ENCODE data around the gene FAM163B. TPM values are rescaled to one million over a fixed set of nuclear protein-coding genes. Genes with fewer than 3 reads are reported as not detected.
"Not testable (repeated sequence)": the region's sequence is repeated elsewhere in the genome, so short reads cannot be mapped to it uniquely, and the experiment has no call there.

Gene FAM163B
- total RNA-seq, 1 donor = not detected

DNA sequence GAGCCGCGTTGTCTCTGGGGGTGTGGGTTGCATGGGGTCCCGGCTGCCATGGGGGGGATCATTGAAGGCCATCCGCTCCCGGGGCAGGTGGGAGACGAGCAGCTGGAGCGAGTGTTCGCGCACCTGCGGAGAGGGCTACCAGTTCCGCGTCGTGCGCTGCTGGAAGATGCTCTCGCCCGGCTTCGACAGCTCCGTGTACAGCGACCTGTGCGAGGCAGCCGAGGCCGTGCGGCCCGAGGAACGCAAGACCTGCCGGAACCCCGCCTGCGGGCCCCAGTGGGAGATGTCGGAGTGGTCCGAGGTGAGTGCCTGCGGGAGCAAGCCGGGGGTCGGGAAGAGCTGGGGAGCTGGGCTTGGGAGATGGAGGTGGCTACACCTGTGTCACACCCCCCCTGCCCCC lies 41.0 kb downstream of the FAM163B start:
- Histone ChIP-seq H3K27ac (ENCODE audit: low read depth, low read length) (no peak overlapping the region), H2AFZ (ENCODE audit: low read length) (no peak overlapping the region), H3K79me2 (ENCODE audit: insufficient read depth, low read length) (no peaks in the 10 kb centered on the region), H3K4me2 (ENCODE audit: insufficient read depth, low read length) (no peak overlapping the region), H4K20me1 (ENCODE audit: insufficient read depth, low read length) (no peaks in the 10 kb centered on the region), H3K36me3 (ENCODE audit: insufficient read depth, low read length) (no peaks in the 10 kb centered on the region), H3K9me3 (ENCODE audit: low read depth, low read length) (no peaks in the 10 kb centered on the region), H3K27me3 (ENCODE audit: insufficient read depth, low read length) (peaks cover 2% of the 10 kb centered on the region), H3K4me3 (ENCODE audit: insufficient read depth, low read length) (no peak overlapping the region), H3K4me1 (ENCODE audit: insufficient read depth, low read length) (no peaks in the 10 kb centered on the region)
- TF ChIP-seq, protein P1, sequence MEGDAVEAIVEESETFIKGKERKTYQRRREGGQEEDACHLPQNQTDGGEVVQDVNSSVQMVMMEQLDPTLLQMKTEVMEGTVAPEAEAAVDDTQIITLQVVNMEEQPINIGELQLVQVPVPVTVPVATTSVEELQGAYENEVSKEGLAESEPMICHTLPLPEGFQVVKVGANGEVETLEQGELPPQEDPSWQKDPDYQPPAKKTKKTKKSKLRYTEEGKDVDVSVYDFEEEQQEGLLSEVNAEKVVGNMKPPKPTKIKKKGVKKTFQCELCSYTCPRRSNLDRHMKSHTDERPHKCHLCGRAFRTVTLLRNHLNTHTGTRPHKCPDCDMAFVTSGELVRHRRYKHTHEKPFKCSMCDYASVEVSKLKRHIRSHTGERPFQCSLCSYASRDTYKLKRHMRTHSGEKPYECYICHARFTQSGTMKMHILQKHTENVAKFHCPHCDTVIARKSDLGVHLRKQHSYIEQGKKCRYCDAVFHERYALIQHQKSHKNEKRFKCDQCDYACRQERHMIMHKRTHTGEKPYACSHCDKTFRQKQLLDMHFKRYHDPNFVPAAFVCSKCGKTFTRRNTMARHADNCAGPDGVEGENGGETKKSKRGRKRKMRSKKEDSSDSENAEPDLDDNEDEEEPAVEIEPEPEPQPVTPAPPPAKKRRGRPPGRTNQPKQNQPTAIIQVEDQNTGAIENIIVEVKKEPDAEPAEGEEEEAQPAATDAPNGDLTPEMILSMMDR (IDR thresholded peaks at IDR 0.05; ENCODE audit: extremely low read depth, low read depth, low read length) = no peak
- DNase-seq (ENCODE audit: insufficient read length, low spot score, missing footprints) = no peak

DNA sequence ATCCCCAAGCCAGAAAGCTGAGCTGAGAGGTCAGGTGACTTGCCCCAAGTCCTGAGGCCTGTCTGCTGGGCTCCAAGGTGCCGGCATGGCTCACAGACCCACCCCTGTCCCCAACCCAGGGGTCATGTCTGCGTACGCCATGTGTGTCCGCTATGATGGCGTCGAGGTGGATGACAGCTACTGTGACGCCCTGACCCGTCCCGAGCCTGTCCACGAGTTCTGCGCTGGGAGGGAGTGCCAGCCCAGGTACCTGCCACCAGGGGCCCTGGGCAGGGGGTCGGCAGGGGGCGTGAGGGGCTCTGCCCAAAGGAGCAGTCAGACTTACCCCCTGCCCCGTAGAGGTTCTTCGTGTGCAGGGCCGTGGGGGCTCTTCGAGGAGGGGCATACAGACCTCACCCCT lies 42.4 kb downstream of the FAM163B start:
- Histone ChIP-seq H3K4me2 (ENCODE audit: insufficient read depth, low read length) (no peak overlapping the region), H3K4me1 (ENCODE audit: insufficient read depth, low read length) (no peaks in the 10 kb centered on the region), H3K27me3 (ENCODE audit: insufficient read depth, low read length) (peaks cover 5% of the 10 kb centered on the region), H3K36me3 (ENCODE audit: insufficient read depth, low read length) (no peaks in the 10 kb centered on the region), H3K27ac (ENCODE audit: low read depth, low read length) (no peak overlapping the region), H3K4me3 (ENCODE audit: insufficient read depth, low read length) (no peak overlapping the region), H2AFZ (ENCODE audit: low read length) (no peak overlapping the region), H3K9me3 (ENCODE audit: low read depth, low read length) (no peaks in the 10 kb centered on the region), H3K79me2 (ENCODE audit: insufficient read depth, low read length) (no peaks in the 10 kb centered on the region), H4K20me1 (ENCODE audit: insufficient read depth, low read length) (no peaks in the 10 kb centered on the region)
- TF ChIP-seq, protein P1 (IDR thresholded peaks at IDR 0.05; ENCODE audit: extremely low read depth, low read depth, low read length) = no peak
- DNase-seq (ENCODE audit: insufficient read length, low spot score, missing footprints) = no peak

DNA sequence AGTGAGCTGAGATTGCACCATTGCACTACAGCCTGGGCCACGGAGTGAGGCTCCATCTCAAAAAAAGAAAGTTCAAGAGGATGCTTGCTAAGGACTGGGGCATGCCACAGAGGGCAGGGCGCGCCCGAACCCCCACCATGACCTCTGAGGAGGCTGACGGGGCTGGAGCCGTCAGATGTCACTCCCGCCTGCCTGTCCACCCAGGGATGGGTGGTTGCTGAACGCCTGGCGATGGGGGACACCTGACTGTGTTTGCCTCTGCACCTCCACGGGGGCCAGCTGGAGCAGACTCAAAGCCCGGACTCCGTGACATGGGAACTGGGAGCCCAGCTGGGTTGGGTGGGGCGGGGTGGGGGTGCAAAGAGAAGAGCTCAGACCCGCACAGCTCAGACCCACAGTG lies 42.8 kb downstream of the FAM163B start:
- Histone ChIP-seq H4K20me1 (ENCODE audit: insufficient read depth, low read length) (no peaks in the 10 kb centered on the region), H3K4me2 (ENCODE audit: insufficient read depth, low read length) (no peak overlapping the region), H3K79me2 (ENCODE audit: insufficient read depth, low read length) (no peaks in the 10 kb centered on the region), H3K27ac (ENCODE audit: low read depth, low read length) (no peak overlapping the region), H3K27me3 (ENCODE audit: insufficient read depth, low read length) (peaks cover 5% of the 10 kb centered on the region), H3K4me1 (ENCODE audit: insufficient read depth, low read length) (no peaks in the 10 kb centered on the region), H3K9me3 (ENCODE audit: low read depth, low read length) (no peaks in the 10 kb centered on the region), H2AFZ (ENCODE audit: low read length) (no peak overlapping the region), H3K4me3 (ENCODE audit: insufficient read depth, low read length) (no peak overlapping the region), H3K36me3 (ENCODE audit: insufficient read depth, low read length) (no peaks in the 10 kb centered on the region)
- TF ChIP-seq, protein P1 (IDR thresholded peaks at IDR 0.05; ENCODE audit: extremely low read depth, low read depth, low read length) = no peak
- DNase-seq (ENCODE audit: insufficient read length, low spot score, missing footprints) = no peak

DNA sequence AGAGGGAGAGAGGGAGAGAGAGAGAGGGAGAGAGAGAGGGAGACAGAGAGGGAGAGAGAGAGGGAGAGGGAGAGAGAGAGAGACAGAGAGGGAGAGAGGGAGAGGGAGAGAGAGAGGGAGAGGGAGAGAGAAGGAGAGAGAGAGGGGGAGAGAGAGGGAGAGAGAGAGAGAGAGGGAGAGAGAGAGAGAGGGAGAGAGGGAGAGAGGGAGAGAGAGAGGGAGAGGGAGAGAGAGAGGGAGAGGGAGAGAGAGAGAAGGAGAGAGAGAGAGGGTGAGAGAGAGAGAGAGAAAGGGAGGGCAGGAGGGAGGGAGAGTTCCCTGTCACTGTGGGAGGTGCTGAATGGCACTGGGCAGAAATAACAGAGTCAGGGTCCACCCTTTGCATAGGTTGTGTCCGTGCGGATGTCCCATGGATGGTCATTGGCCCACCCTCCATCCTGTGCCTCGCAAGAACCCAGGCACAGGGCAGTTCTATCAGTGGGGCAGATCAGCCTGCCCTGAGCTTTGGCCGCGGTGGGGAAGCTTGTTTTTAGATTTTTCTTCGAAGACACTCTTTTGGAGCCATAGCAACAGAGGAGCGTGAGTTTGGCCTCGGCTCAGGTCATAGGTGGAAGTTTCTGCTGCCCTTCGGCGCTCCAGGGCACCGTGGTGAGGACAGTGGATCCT lies 44.6 kb downstream of the FAM163B start:
- Histone ChIP-seq H4K20me1 (ENCODE audit: insufficient read depth, low read length) (no peaks in the 10 kb centered on the region), H3K4me2 (ENCODE audit: insufficient read depth, low read length) (no peak overlapping the region), H3K36me3 (ENCODE audit: insufficient read depth, low read length) (no peaks in the 10 kb centered on the region), H3K4me1 (ENCODE audit: insufficient read depth, low read length) (peaks cover 4% of the 10 kb centered on the region), H3K27ac (ENCODE audit: low read depth, low read length) (no peak overlapping the region), H2AFZ (ENCODE audit: low read length) (no peak overlapping the region), H3K4me3 (ENCODE audit: insufficient read depth, low read length) (no peak overlapping the region), H3K27me3 (ENCODE audit: insufficient read depth, low read length) (peaks cover 5% of the 10 kb centered on the region), H3K9me3 (ENCODE audit: low read depth, low read length) (no peaks in the 10 kb centered on the region), H3K79me2 (ENCODE audit: insufficient read depth, low read length) (no peaks in the 10 kb centered on the region)
- TF ChIP-seq, protein P1 (IDR thresholded peaks at IDR 0.05; ENCODE audit: extremely low read depth, low read depth, low read length) = no peak
- no peak for DNase-seq (ENCODE audit: insufficient read length, low spot score, missing footprints)

DNA sequence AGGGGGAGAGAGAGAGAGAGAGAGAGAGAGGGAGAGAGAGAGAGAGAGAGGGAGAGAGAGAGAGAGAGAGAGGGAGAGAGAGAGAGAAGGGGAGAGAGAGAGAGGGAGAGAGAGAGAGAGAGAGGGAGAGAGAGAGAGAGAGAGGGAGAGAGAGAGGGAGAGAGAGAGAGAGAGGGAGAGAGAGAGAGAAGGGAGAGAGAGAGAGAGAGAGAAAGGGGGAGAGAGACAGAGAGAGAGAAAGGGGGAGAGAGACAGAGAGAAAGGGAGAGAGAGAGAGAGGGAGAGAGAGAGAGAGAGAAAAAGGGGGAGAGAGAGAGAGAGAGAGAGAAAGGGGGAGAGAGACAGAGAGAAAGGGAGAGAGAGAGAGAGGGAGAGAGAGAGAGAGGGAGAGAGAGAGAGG lies 45.4 kb downstream of the FAM163B start:
- DNase-seq (ENCODE audit: insufficient read length, low spot score, missing footprints); H3K36me3 ChIP-seq (ENCODE audit: insufficient read depth, low read length); H3K27ac ChIP-seq (ENCODE audit: low read depth, low read length); H3K4me2 ChIP-seq (ENCODE audit: insufficient read depth, low read length); H3K4me3 ChIP-seq (ENCODE audit: insufficient read depth, low read length); H3K9me3 ChIP-seq (ENCODE audit: low read depth, low read length); H3K79me2 ChIP-seq (ENCODE audit: insufficient read depth, low read length); H2AFZ ChIP-seq (ENCODE audit: low read length); H3K27me3 ChIP-seq (ENCODE audit: insufficient read depth, low read length); H3K4me1 ChIP-seq (ENCODE audit: insufficient read depth, low read length); H4K20me1 ChIP-seq (ENCODE audit: insufficient read depth, low read length): not testable (repeated sequence)
